WTC11 (cell line): ENCODE data around the gene FAM13A. TPM values are rescaled to one million over a fixed set of nuclear protein-coding genes. Genes with fewer than 3 reads are reported as not detected.

Experiments
- ATAC-seq: fragments of 200-7000 bp; cut with Tn5 transposase; 2 replicates; pipeline ENCODE4 v1.10.0; 2021; ENCODE audit warnings: mild to moderate bottlenecking, moderate library complexity
- CTCF ChIA-PET: fragments of 300-600 bp; sonication (Branson Sonifier 250); formaldehyde crosslinking; loops from one replicate; lab custom pipeline; 2021; ENCODE audit warnings: antibody characterized with exemption; lab: Charles Lee
- POLR2A ChIA-PET: fragments of 350-600 bp; sonication (Branson Sonifier 250); formaldehyde crosslinking; loops from one replicate; lab custom pipeline; 2021; ENCODE audit warnings: antibody characterized with exemption; lab: Charles Lee
- DNase-seq: peaks from one replicate; pipeline ENCODE4 v3.0.0; 2021; ENCODE audit warnings: low spot score
- H3K27ac Mint-ChIP-seq: 2 replicates; pipeline ENCODE4 v1.8.0; 2021; ENCODE audit warnings: mixed read lengths
- H3K27me3 Mint-ChIP-seq: 2 replicates; pipeline ENCODE4 v1.8.0; 2021; ENCODE audit warnings: low read depth, mild to moderate bottlenecking, moderate library complexity, mixed read lengths
- H3K36me3 Mint-ChIP-seq: 2 replicates; pipeline ENCODE4 v1.8.0; 2021; ENCODE audit warnings: mixed read lengths
- H3K4me1 Mint-ChIP-seq: 2 replicates; pipeline ENCODE4 v1.8.0; 2022; ENCODE audit warnings: mixed read lengths
- H3K4me3 Mint-ChIP-seq: 2 replicates; pipeline ENCODE4 v1.8.0; 2021; ENCODE audit warnings: mild to moderate bottlenecking, moderate library complexity, mixed read lengths
- H3K9me3 Mint-ChIP-seq: 2 replicates; pipeline ENCODE4 v1.8.0; 2021; ENCODE audit warnings: mixed read lengths
- ATF6 ChIP-seq: sonication (generic); formaldehyde crosslinking; IDR thresholded peaks from 2 replicates; pipeline ENCODE4 v1.8.1; 2023; ENCODE audit warnings: mild to moderate bottlenecking, missing genetic modification reagents
- CTCF ChIP-seq: fragments of 200-600 bp; IDR thresholded peaks from 2 replicates; pipeline ENCODE4 v1.8.0; 2022; ENCODE audit warnings: antibody characterized with exemption
- FOXK1 ChIP-seq: sonication (generic); formaldehyde crosslinking; IDR thresholded peaks from 2 replicates; pipeline ENCODE4 v1.8.0; 2022; ENCODE audit warnings: mild to moderate bottlenecking, moderate library complexity, missing genetic modification reagents
- FOXP1 ChIP-seq: sonication (generic); formaldehyde crosslinking; IDR thresholded peaks from 2 replicates; pipeline ENCODE4 v1.8.0; 2022; ENCODE audit warnings: missing genetic modification reagents, mild to moderate bottlenecking, moderate library complexity, borderline replicate concordance
- GTF2I ChIP-seq: fragments of 250-450 bp; sonication (Bioruptor Pico); conservative IDR thresholded peaks from 2 replicates; pipeline ENCODE4 v1.4.0; 2021; ENCODE audit warnings: mild to moderate bottlenecking
- HMGXB4 ChIP-seq: sonication (generic); formaldehyde crosslinking; IDR thresholded peaks from 2 replicates; pipeline ENCODE4 v1.8.1; 2023; ENCODE audit warnings: mild to moderate bottlenecking, moderate library complexity, missing genetic modification reagents
- IRF1 ChIP-seq: sonication (generic); formaldehyde crosslinking; IDR thresholded peaks from 2 replicates; pipeline ENCODE4 v1.8.0; 2023; ENCODE audit warnings: missing genetic modification reagents
- NFYB ChIP-seq: sonication (generic); formaldehyde crosslinking; conservative IDR thresholded peaks from 2 replicates; pipeline ENCODE4 v1.8.0; 2022; ENCODE audit warnings: low read depth, missing genetic modification reagents
- NR3C1 ChIP-seq: sonication (generic); formaldehyde crosslinking; conservative IDR thresholded peaks from 2 replicates; pipeline ENCODE4 v1.8.1; 2023; ENCODE audit warnings: low read depth, mild to moderate bottlenecking, missing genetic modification reagents
- PRRX2 ChIP-seq: fragments of 250-450 bp; sonication (Bioruptor Pico); IDR thresholded peaks from 2 replicates; pipeline ENCODE4 v1.8.0; 2021; ENCODE audit warnings: mild to moderate bottlenecking
- RELA ChIP-seq: sonication (generic); formaldehyde crosslinking; IDR thresholded peaks from 2 replicates; pipeline ENCODE4 v1.8.1; 2022; ENCODE audit warnings: missing genetic modification reagents, mild to moderate bottlenecking, borderline replicate concordance
- SMAD4 ChIP-seq: sonication (generic); formaldehyde crosslinking; IDR thresholded peaks from 2 replicates; pipeline ENCODE4 v1.8.0; 2022; ENCODE audit warnings: mild to moderate bottlenecking, missing genetic modification reagents
- TEAD4 ChIP-seq: sonication (generic); formaldehyde crosslinking; IDR thresholded peaks from 2 replicates; pipeline ENCODE4 v1.8.0; 2022; ENCODE audit warnings: mild to moderate bottlenecking, missing genetic modification reagents
- TP53 ChIP-seq: sonication (generic); formaldehyde crosslinking; IDR thresholded peaks from 2 replicates; pipeline ENCODE4 v1.8.1; 2023; ENCODE audit warnings: mild to moderate bottlenecking, missing genetic modification reagents
- USF1 ChIP-seq: sonication (generic); formaldehyde crosslinking; IDR thresholded peaks from 2 replicates; pipeline ENCODE4 v1.8.0; 2022; ENCODE audit warnings: mild to moderate bottlenecking, missing genetic modification reagents
- ZBTB21 ChIP-seq: sonication (generic); formaldehyde crosslinking; IDR thresholded peaks from 2 replicates; pipeline ENCODE4 v1.8.1; 2023; ENCODE audit warnings: mild to moderate bottlenecking, missing genetic modification reagents, borderline replicate concordance
- ZNF232 ChIP-seq: sonication (generic); formaldehyde crosslinking; IDR thresholded peaks from 2 replicates; pipeline ENCODE4 v1.8.0; 2022; ENCODE audit warnings: mild to moderate bottlenecking, missing genetic modification reagents
- ZNF317 ChIP-seq: sonication (generic); formaldehyde crosslinking; IDR thresholded peaks from 2 replicates; pipeline ENCODE4 v1.8.1; 2023; ENCODE audit warnings: low read depth, mild to moderate bottlenecking, moderate library complexity, missing genetic modification reagents, borderline replicate concordance
- ZNF416 ChIP-seq: fragments of 250-450 bp; sonication (Bioruptor Pico); IDR thresholded peaks from 2 replicates; pipeline ENCODE4 v1.9.0; 2021; ENCODE audit warnings: mild to moderate bottlenecking, inconsistent platforms
- total RNA-seq: library from RNA; stranded (reverse); gene quantifications from 3 replicates; pipeline ENCODE4 v1.2.3, GENCODE V29; 2021

Gene FAM13A
- total RNA-seq, 1 experiment from 2014 or later: 14.6 TPM

GRCh38 chr4:88908003-88908402, 149.0 kb downstream of the FAM13A start:
- ATAC-seq (no peak), DNase-seq (no peak)
- H3K27me3 Mint-ChIP-seq: no peaks in the 10 kb centered on the region

More at GRCh38 chr4:88908003-88908402, 149.0 kb downstream of the FAM13A start:
- no peak for TF ChIP-seq TEAD4 (CRISPR knock-in tag)
- TF ChIP-seq USF1: no peak
- no peak for TF ChIP-seq NFYB
- no peak for TF ChIP-seq ATF6
- no peak for TF ChIP-seq ZNF232 (CRISPR knock-in tag)
- no peak for TF ChIP-seq CTCF
- TF ChIP-seq FOXK1: no peak
- no peak for TF ChIP-seq NR3C1 (CRISPR knock-in tag)
- TF ChIP-seq FOXP1 (CRISPR knock-in tag): no peak
- TF ChIP-seq HMGXB4 (CRISPR knock-in tag): no peak
- no peak for TF ChIP-seq SMAD4
- TF ChIP-seq ZBTB21 (CRISPR knock-in tag): no peak
- TF ChIP-seq GTF2I (CRISPR knock-in tag): no peak
- TF ChIP-seq PRRX2 (CRISPR knock-in tag): no peak
- TF ChIP-seq IRF1 (CRISPR knock-in tag): no peak
- TF ChIP-seq ZNF317 (CRISPR knock-in tag): no peak
- TF ChIP-seq RELA (CRISPR knock-in tag): no peak
- no peak for TF ChIP-seq ZNF416 (CRISPR knock-in tag)
- TF ChIP-seq TP53 (CRISPR knock-in tag): no peak
- Mint-ChIP-seq H3K9me3 (peaks cover 8% of the 10 kb centered on the region; the same call in 1 of the 2 replicates), H3K27ac (no peak overlapping the region), H3K36me3 (peaks cover 10% of the 10 kb centered on the region), H3K4me1 (no peaks in the 10 kb centered on the region), H3K4me3 (no peak overlapping the region)
- ChIA-PET CTCF (no interaction called here), POLR2A (no interaction called here)
